IMR-90 (cell line): ENCODE data around the gene TRIM66. TPM values are rescaled to one million over a fixed set of nuclear protein-coding genes. Genes with fewer than 3 reads are reported as not detected.

Experiments
- ATAC-seq: fragments of 200-7000 bp; cut with Tn5 transposase; 2 replicates; pipeline ENCODE4 v1.9.1; 2020; ENCODE audit warnings: low read depth, mild to moderate bottlenecking, moderate library complexity
- BruUV-seq: library from RNA; stranded (reverse); fragments of 400-500 nt; replicated peaks from 2 replicates; lab custom pipeline; 2021; lab: Mats Ljungman, UMichigan
- CTCF ChIA-PET: fragments of 300-600 bp; formaldehyde crosslinking; extraction: SDS; loops from one replicate; lab custom pipeline; 2021; ENCODE audit warnings: antibody characterized with exemption; lab: Yijun Ruan, JAX
- POLR2A ChIA-PET: fragments of 300-600 bp; sonication (Branson Sonifier 250); formaldehyde crosslinking; loops from one replicate; lab custom pipeline; 2022; ENCODE audit warnings: antibody characterized with exemption; ENCODE audit not compliant: unreplicated experiment; lab: Charles Lee
- DNase-seq: peaks from one replicate; pipeline ENCODE4 v3.0.0; 2013
- H2AFZ ChIP-seq: replicated peaks from 2 replicates; pipeline ENCODE3; 2013; ENCODE audit warnings: low read length, mild to moderate bottlenecking; ENCODE audit not compliant: poor library complexity
- H2AK5ac ChIP-seq: 2 replicates; pipeline ENCODE4 v1.6.1; 2013; ENCODE audit warnings: low read depth, low read length, inconsistent platforms
- H2AK9ac ChIP-seq: replicated peaks from 2 replicates; pipeline ENCODE3; 2013; ENCODE audit warnings: mild to moderate bottlenecking, low read depth, low read length, moderate library complexity; ENCODE audit not compliant: poor library complexity
- H2BK120ac ChIP-seq: 2 replicates; pipeline ENCODE4 v1.6.1; 2013; ENCODE audit warnings: low read depth, low read length, inconsistent platforms
- H2BK15ac ChIP-seq: 3 replicates; pipeline ENCODE4 v1.6.1; 2013; ENCODE audit warnings: low read depth, low read length, inconsistent platforms
- H2BK20ac ChIP-seq: 2 replicates; pipeline ENCODE4 v1.6.1; 2013; ENCODE audit warnings: low read depth, mild to moderate bottlenecking, inconsistent platforms, low read length, moderate library complexity
- H2BK5ac ChIP-seq: 2 replicates; pipeline ENCODE4 v1.6.1; 2013; ENCODE audit warnings: mild to moderate bottlenecking, low read depth, low read length, inconsistent platforms; ENCODE audit not compliant: poor library complexity, severe bottlenecking
- H3K14ac ChIP-seq: replicated peaks from 2 replicates; pipeline ENCODE4 v1.6.1; 2013; ENCODE audit warnings: low read depth, low read length, inconsistent platforms
- H3K18ac ChIP-seq: 2 replicates; pipeline ENCODE4 v1.6.1; 2013; ENCODE audit warnings: low read depth, low read length, control low read depth
- H3K23ac ChIP-seq: 2 replicates; pipeline ENCODE4 v1.6.1; 2013; ENCODE audit warnings: low read depth, low read length, inconsistent platforms
- H3K27ac ChIP-seq: 2 replicates; pipeline ENCODE4 v1.5.1; 2013; ENCODE audit warnings: mild to moderate bottlenecking, control low read depth, low read length; ENCODE audit not compliant: insufficient read depth
- H3K27me3 ChIP-seq: 2 replicates; pipeline ENCODE4 v1.6.1; 2013; ENCODE audit warnings: low read length; ENCODE audit not compliant: control insufficient read depth, insufficient read depth
- H3K36me3 ChIP-seq: 2 replicates; pipeline ENCODE4 v1.6.1; 2013; ENCODE audit warnings: low read length, mixed read lengths; ENCODE audit not compliant: control insufficient read depth, insufficient read depth
- H3K4ac ChIP-seq: 2 replicates; pipeline ENCODE4 v1.6.1; 2013; ENCODE audit warnings: low read depth, low read length, inconsistent platforms
- H3K4me1 ChIP-seq: 2 replicates; pipeline ENCODE4 v1.6.1; 2013; ENCODE audit warnings: low read length, mixed read lengths; ENCODE audit not compliant: control insufficient read depth, insufficient read depth
- H3K4me2 ChIP-seq: 2 replicates; pipeline ENCODE4 v1.6.1; 2013; ENCODE audit warnings: low read depth, mild to moderate bottlenecking, control low read depth, low read length, moderate library complexity
- H3K4me3 ChIP-seq: 2 replicates; pipeline ENCODE4 v1.5.1; 2013; ENCODE audit warnings: low read depth, mild to moderate bottlenecking, control low read depth, low read length, moderate library complexity; ENCODE audit not compliant: insufficient read depth
- H3K56ac ChIP-seq: 2 replicates; pipeline ENCODE4 v1.6.1; 2013; ENCODE audit warnings: low read length, inconsistent platforms; ENCODE audit not compliant: insufficient read depth; ENCODE audit errors: extremely low read depth
- H3K79me1 ChIP-seq, 2 experiments: 2 replicates each; pipeline ENCODE4 v1.6.1; 2013; ENCODE audit warnings: low read length in 2 of 2, inconsistent platforms in 1 of 2, low read depth in 1 of 2
- H3K9ac ChIP-seq: 2 replicates; pipeline ENCODE4 v1.6.1; 2013; ENCODE audit warnings: low read depth, low read length, control low read depth
- H3K9me1 ChIP-seq: 2 replicates; pipeline ENCODE4 v1.6.1; 2013; ENCODE audit warnings: low read length, inconsistent platforms; ENCODE audit not compliant: insufficient read depth
- H3K9me3 ChIP-seq: 2 replicates; pipeline ENCODE4 v1.6.1; 2013; ENCODE audit warnings: low read length; ENCODE audit not compliant: control insufficient read depth, insufficient read depth
- H4K20me1 ChIP-seq: 2 replicates; pipeline ENCODE4 v1.6.1; 2013; ENCODE audit warnings: low read length, inconsistent platforms; ENCODE audit not compliant: insufficient read depth
- H4K5ac ChIP-seq: 2 replicates; pipeline ENCODE4 v1.6.1; 2013; ENCODE audit warnings: mild to moderate bottlenecking, low read depth, low read length, control low read depth
- H4K8ac ChIP-seq, 2 experiments: 2 replicates each; pipeline ENCODE4 v1.6.1; 2013; ENCODE audit warnings: low read depth in 2 of 2, low read length in 2 of 2, control low read depth in 1 of 2, inconsistent platforms in 1 of 2
- H4K91ac ChIP-seq: 2 replicates; pipeline ENCODE4 v1.6.1; 2013; ENCODE audit warnings: low read depth, low read length, inconsistent platforms; ENCODE audit not compliant: insufficient read depth
- CEBPB ChIP-seq: IDR thresholded peaks from 2 replicates; pipeline ENCODE4 v1.6.1; 2012; ENCODE audit warnings: low read depth, low read length, improper control_type of control experiment
- CHD1 ChIP-seq: IDR thresholded peaks from 2 replicates; pipeline ENCODE4 v1.6.1; 2012; ENCODE audit warnings: low read depth, low read length, improper control_type of control experiment
- ELK1 ChIP-seq: fragments of 150-350 bp; IDR thresholded peaks from 2 replicates; pipeline ENCODE4 v1.6.1; 2016; ENCODE audit warnings: low read depth, mild to moderate bottlenecking, low read length, moderate library complexity, borderline replicate concordance
- MAFK ChIP-seq: IDR thresholded peaks from 2 replicates; pipeline ENCODE4 v1.6.1; 2012; ENCODE audit warnings: low read depth, low read length, improper control_type of control experiment
- MAZ ChIP-seq: IDR thresholded peaks from 2 replicates; pipeline ENCODE4 v1.6.1; 2012; ENCODE audit warnings: low read depth, mild to moderate bottlenecking, low read length, improper control_type of control experiment, moderate library complexity, borderline replicate concordance
- MXI1 ChIP-seq: IDR thresholded peaks from 2 replicates; pipeline ENCODE4 v1.6.1; 2012; ENCODE audit warnings: low read depth, mild to moderate bottlenecking, low read length, moderate library complexity, borderline replicate concordance
- NFE2L2 ChIP-seq: fragments of 150-350 bp; IDR thresholded peaks from 2 replicates; pipeline ENCODE4 v1.6.1; 2016; ENCODE audit warnings: low read depth, mild to moderate bottlenecking, low read length
- POLR2A ChIP-seq: IDR thresholded peaks from 2 replicates; pipeline ENCODE4 v1.6.1; 2012; ENCODE audit warnings: mild to moderate bottlenecking, low read depth, low read length
- RAD21 ChIP-seq: IDR thresholded peaks from 2 replicates; pipeline ENCODE4 v1.6.1; 2012; ENCODE audit warnings: low read length, improper control_type of control experiment
- RCOR1 ChIP-seq: IDR thresholded peaks from 2 replicates; pipeline ENCODE4 v1.6.1; 2012; ENCODE audit warnings: mild to moderate bottlenecking, low read length, improper control_type of control experiment; ENCODE audit not compliant: insufficient replicate concordance
- RFX5 ChIP-seq: IDR thresholded peaks from 2 replicates; pipeline ENCODE4 v1.8.0; 2012; ENCODE audit warnings: low read depth, mild to moderate bottlenecking, low read length, moderate library complexity
- SMC3 ChIP-seq: fragments of 150-350 bp; IDR thresholded peaks from 2 replicates; pipeline ENCODE4 v1.6.1; 2016; ENCODE audit warnings: low read depth, mild to moderate bottlenecking, antibody characterized with exemption, low read length, moderate library complexity
- WGBS, 2 experiments: methylation state at CpG; one replicate each; pipeline versions ENCODE4 v1.1.5 to v1.1.7; 2013; ENCODE audit warnings: missing lambda C conversion rate in 2 of 2; ENCODE audit not compliant: insufficient read length in 1 of 2; ENCODE audit errors: extremely low coverage in 2 of 2; 5-methylcytosine and 5-hydroxymethylcytosine counted together
- dilution Hi-C: fragments of 300-500 bp; cut with HindIII; formaldehyde crosslinking; loops from one replicate; pipeline ENCODE4 v1.14.3; 2018; ENCODE audit warnings: low sequenced_read_pairs; ENCODE audit not compliant: unreplicated experiment
- in situ Hi-C: fragments of 300-500 bp; cut with MboI; formaldehyde crosslinking; loops from 3 replicates; pipeline ENCODE4 v1.14.3; 2019; ENCODE audit warnings: low sequenced_read_pairs, inconsistent platforms, mixed read lengths
- intact Hi-C: fragments of 100-400 bp; cut with micrococcal nuclease; formaldehyde crosslinking; loops from 2 replicates; pipeline ENCODE4 v1.10.0; 2022
- polyA plus RNA-seq, 3 experiments: library from polyadenylated mRNA; depleted of rRNA; stranded (reverse); fragments of >200 nt; gene quantifications; 2 replicates each; pipeline ENCODE4 v1.2.3, GENCODE V29; 2012; ENCODE audit warnings: low replicate concordance in 1 of 3
- total RNA-seq: library from RNA; depleted of rRNA; stranded (reverse); fragments of >200 nt; gene quantifications from 2 replicates; pipeline ENCODE4 v1.2.3, GENCODE V29; 2012

Gene TRIM66
- total and polyA plus RNA-seq, 2 of the 4 experiments (the other 2 are of a cell fraction), result 4.4 to 5.0 TPM

GRCh38 chr11:8676458-8676857, 6.0 kb downstream of the TRIM66 start:
- no peak for TF ChIP-seq RAD21
- no peak for TF ChIP-seq CHD1
- TF ChIP-seq MXI1, result no peak
- TF ChIP-seq SMC3, result no peak
- TF ChIP-seq MAFK, result no peak
- no peak for TF ChIP-seq RCOR1
- no peak for TF ChIP-seq MAZ
- TF ChIP-seq CEBPB, result no peak
- TF ChIP-seq NFE2L2, result no peak
- no peak for TF ChIP-seq ELK1
- TF ChIP-seq RFX5, result no peak
- no peak for TF ChIP-seq POLR2A
- dilution Hi-C loops, result no loop called here
- CTCF ChIA-PET, result no interaction called here

More at GRCh38 chr11:8676458-8676857, 6.0 kb downstream of the TRIM66 start:
- Histone ChIP-seq H4K5ac (no peak overlapping the region), H3K9ac (no peak overlapping the region), H4K20me1 (no peaks in the 10 kb centered on the region), H4K91ac (no peak overlapping the region), H2BK5ac (no peak overlapping the region), H3K56ac (no peak overlapping the region), H3K4ac (no peak overlapping the region), H2AK9ac (no peak overlapping the region), H2AK5ac (no peak overlapping the region), H2AFZ (no peak overlapping the region), H3K9me3 (no peaks in the 10 kb centered on the region), H3K79me1 (peaks cover 1 to 14% of the 10 kb centered on the region in 2 experiments), H3K9me1 (peaks cover 19% of the 10 kb centered on the region), H3K27ac (no peak overlapping the region), H2BK120ac (no peak overlapping the region), H3K4me3 (no peak overlapping the region), H3K23ac (no peak overlapping the region), H3K27me3 (no peaks in the 10 kb centered on the region), H4K8ac (no peak overlapping the region), H3K4me1 (peaks cover 9% of the 10 kb centered on the region), H3K18ac (no peak overlapping the region), H3K4me2 (no peak overlapping the region), H3K14ac (no peak overlapping the region), H2BK15ac (no peak overlapping the region), H2BK20ac (no peak overlapping the region), H3K36me3 (peaks cover 7% of the 10 kb centered on the region)
- BruUV-seq, result no TSS peak
- intact Hi-C loops, result no loop called here
- POLR2A ChIA-PET, result no interaction called here
- in situ Hi-C loops, result loop anchor here (25.0 kb wide), 1 partner anchor 461 kb away; no protein-coding TSS in a partner anchor
- DNase-seq, result no peak
- no peak for ATAC-seq
- no CpG with 5 or more reads among the region's 1 CpG for WGBS, 2 experiments
